Testis (tissue), 2 donors: Measurements from ENCODE around the gene FAM53B.

ENCODE experiments used
- POLR2A ChIP-seq: fragments of 450-650 bp; IDR thresholded peaks from one replicate; pipeline ENCODE4 v1.6.1; 2017; ENCODE audit warnings: antibody characterized with exemption, mild to moderate bottlenecking, moderate library complexity
- TF ChIP-seq, protein P1 (sequence below), 3 experiments: fragments of 450-650 bp in 2 of 3; fragments of 200-600 bp in 1 of 3; sonication (generic) in 1 of 3; IDR thresholded peaks; one replicate each; pipeline ENCODE4 v1.5.1; 2016 to 2019; ENCODE audit warnings: antibody characterized with exemption in 3 of 3, mild to moderate bottlenecking in 2 of 3, moderate library complexity in 1 of 3

DNA sequence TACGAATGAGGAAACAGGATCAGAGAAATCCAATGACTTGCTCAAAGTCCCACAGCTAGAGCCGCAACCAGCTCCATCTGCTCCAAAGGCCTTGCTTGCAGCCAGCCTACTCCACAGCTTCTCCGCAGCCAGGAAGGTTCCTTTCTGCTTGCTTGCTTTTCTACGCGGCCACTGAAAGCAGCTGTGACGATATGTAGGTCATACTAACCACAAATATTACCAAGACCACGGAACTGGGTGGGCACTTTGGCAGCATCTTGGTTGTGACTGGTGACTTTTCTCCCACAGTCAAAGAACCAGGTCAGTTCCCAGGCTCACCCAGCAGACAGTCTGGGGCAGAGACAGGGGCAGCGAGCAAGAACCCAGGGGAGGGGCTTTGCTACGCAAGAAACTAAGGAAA, 86.4 kb downstream of the FAM53B start:
- TF ChIP-seq, protein P1, sequence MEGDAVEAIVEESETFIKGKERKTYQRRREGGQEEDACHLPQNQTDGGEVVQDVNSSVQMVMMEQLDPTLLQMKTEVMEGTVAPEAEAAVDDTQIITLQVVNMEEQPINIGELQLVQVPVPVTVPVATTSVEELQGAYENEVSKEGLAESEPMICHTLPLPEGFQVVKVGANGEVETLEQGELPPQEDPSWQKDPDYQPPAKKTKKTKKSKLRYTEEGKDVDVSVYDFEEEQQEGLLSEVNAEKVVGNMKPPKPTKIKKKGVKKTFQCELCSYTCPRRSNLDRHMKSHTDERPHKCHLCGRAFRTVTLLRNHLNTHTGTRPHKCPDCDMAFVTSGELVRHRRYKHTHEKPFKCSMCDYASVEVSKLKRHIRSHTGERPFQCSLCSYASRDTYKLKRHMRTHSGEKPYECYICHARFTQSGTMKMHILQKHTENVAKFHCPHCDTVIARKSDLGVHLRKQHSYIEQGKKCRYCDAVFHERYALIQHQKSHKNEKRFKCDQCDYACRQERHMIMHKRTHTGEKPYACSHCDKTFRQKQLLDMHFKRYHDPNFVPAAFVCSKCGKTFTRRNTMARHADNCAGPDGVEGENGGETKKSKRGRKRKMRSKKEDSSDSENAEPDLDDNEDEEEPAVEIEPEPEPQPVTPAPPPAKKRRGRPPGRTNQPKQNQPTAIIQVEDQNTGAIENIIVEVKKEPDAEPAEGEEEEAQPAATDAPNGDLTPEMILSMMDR (IDR thresholded peaks at IDR 0.05): no peak
- TF ChIP-seq POLR2A: no peak
